ENCODE results near the gene KCNQ2.

Gene KCNQ2

GRCh38 chr20:63478346-63479302 lies 6.2 kb upstream of the KCNQ2 start:
- DNase-seq (ENCODE audit: low read depth): no peak
- TF ChIP-seq, protein P1, sequence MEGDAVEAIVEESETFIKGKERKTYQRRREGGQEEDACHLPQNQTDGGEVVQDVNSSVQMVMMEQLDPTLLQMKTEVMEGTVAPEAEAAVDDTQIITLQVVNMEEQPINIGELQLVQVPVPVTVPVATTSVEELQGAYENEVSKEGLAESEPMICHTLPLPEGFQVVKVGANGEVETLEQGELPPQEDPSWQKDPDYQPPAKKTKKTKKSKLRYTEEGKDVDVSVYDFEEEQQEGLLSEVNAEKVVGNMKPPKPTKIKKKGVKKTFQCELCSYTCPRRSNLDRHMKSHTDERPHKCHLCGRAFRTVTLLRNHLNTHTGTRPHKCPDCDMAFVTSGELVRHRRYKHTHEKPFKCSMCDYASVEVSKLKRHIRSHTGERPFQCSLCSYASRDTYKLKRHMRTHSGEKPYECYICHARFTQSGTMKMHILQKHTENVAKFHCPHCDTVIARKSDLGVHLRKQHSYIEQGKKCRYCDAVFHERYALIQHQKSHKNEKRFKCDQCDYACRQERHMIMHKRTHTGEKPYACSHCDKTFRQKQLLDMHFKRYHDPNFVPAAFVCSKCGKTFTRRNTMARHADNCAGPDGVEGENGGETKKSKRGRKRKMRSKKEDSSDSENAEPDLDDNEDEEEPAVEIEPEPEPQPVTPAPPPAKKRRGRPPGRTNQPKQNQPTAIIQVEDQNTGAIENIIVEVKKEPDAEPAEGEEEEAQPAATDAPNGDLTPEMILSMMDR (conservative IDR thresholded peaks at IDR 0.05; ENCODE audit: control insufficient read depth, insufficient read depth, low read depth, low read length): no peak
- H3K4me3 ChIP-seq (ENCODE audit: control insufficient read depth, low read depth, low read length): no peak overlapping the region

GRCh38 chr20:63477944-63478343 lies 5.5 kb upstream of the KCNQ2 start:
- no peak for DNase-seq (ENCODE audit: low read depth)
- H3K4me3 ChIP-seq (ENCODE audit: control insufficient read depth, low read depth, low read length): no peak overlapping the region
- TF ChIP-seq, protein P1 (conservative IDR thresholded peaks at IDR 0.05; ENCODE audit: control insufficient read depth, insufficient read depth, low read depth, low read length): no peak

DNA sequence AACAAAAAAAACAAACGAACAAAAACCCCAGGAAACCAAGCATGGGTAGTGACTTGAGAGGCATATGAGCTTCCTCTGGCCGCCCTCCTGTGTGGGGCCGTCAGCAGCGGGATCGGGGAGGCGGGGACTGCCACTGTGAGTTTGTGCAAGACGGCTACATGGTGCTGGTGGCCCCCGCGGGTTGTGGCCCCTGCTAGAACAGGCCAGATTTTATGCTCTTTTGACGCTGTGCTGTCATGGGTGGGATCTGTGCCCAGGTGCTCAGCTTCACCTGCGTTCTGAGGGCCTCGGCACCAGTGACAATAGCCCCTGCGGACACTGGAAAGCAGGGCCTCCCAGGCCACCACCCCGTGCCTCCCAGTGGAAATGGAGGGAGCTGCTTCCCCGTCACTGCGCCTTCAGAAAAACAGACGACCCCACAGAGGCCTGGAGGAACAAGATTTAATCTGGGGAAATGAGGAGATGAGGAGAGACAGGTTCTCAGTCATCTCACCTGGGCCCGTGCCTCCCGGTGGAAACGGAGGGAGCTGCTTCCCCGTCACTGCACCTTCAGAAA lies 4.7 kb upstream of the KCNQ2 start:
- no peak overlapping the region for H3K4me3 ChIP-seq (ENCODE audit: control insufficient read depth, low read depth, low read length)
- no peak for DNase-seq (ENCODE audit: low read depth)
- TF ChIP-seq, protein P1 (conservative IDR thresholded peaks at IDR 0.05; ENCODE audit: control insufficient read depth, insufficient read depth, low read depth, low read length): no peak

DNA sequence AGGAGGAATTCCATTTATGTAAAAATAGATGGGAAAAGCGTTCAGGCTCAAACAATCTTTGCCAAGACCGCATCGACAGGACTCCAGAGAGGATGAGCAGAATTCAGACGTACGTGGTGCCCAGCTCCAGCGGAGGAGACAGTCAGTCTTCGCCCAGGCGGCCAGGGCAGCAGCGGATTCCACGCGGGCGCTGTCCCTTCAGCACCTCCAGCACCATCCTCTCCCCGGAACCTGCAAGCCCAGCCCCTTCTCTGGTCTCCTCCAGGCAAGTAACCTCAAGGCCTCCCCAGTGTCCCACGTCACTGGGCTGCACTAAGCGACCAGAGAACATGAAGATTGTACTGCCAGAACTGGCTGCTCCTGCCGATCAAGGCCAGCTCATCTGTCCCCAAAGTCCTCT lies 2.8 kb upstream of the KCNQ2 start:
- DNase-seq (ENCODE audit: low read depth): peak; percentile 13
- TF ChIP-seq, protein P1 (conservative IDR thresholded peaks at IDR 0.05; ENCODE audit: control insufficient read depth, insufficient read depth, low read depth, low read length): no peak
- no peak overlapping the region for H3K4me3 ChIP-seq (ENCODE audit: control insufficient read depth, low read depth, low read length)

DNA sequence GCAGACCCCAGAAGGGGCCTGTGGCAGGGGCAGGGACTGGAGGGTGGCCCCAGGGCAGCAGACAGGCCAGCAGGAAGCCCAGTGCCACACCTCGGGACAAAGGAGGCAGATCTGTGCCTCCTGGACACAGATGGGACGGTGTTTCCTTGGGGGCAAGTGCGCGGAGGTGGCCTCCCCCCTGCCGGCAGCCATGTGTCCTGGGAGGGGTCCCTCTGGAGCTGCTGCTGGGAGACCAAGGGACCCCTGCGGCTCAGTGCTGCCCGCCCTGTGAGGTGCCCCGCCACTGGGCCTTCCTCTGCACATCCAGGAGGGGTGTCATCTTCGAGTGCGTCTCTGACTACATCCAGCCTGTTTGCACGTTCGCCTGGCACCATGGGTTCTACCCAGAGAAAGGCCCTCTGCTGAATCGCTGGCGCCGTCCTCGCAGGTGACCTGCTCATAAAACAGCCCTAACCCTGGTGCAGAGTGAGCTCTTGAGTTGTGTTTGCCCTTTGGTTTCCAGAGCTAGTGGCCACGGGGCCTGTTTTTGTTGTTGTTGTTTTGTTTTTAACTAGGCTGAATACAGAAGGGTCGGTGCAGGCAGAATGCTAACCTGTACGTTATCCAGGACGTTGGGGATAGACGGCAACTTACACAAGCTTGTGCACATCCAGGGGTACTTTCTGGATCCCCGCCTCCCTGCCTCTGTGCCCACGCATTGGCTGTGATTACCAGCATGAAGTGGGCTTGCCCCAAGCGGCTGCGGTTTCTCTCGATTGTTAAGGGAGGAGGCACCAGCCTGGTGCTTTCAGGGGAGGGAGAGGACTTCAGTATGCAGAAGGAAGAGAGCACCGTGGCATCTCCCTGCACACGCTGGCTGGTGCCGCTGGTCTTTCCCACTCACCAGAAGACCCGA lies 1.3 kb upstream of the KCNQ2 start:
- no peak for DNase-seq (ENCODE audit: low read depth)
- no peak overlapping the region for H3K4me3 ChIP-seq (ENCODE audit: control insufficient read depth, low read depth, low read length)
- TF ChIP-seq, protein P1 (conservative IDR thresholded peaks at IDR 0.05; ENCODE audit: control insufficient read depth, insufficient read depth, low read depth, low read length): no peak

DNA sequence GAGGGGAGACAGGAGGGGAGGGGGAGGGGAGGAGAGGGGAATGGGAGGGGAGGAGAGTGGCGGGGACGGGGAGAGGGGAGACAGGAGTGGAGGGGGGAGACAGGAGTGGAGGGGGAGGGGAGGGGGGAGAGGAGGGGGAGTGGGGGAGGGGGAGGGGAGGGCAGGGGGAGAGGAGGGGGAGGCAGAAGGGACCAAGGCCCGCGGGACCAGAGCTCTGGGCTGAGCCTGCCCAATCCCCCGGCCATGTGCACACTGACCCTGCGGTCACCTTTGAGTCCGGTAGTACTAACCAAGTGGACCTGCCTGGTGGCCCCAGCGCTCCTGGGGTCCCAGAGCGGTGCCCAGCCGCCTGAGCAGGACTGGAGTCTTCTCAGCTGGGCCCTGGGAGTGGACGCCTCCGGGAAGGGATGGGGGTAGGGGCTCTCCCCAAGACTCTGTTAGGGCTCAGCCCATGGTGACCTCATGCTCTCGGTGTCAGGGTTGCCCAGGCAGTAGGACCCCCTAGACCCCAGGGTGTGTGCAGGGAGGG lies 471 bp upstream of the KCNQ2 start:
- DNase-seq (ENCODE audit: low read depth): no peak
- no peak overlapping the region for H3K4me3 ChIP-seq (ENCODE audit: control insufficient read depth, low read depth, low read length)
- TF ChIP-seq, protein P1 (conservative IDR thresholded peaks at IDR 0.05; ENCODE audit: control insufficient read depth, insufficient read depth, low read depth, low read length): no peak

Data from fibroblast of mammary gland (primary cell).